Lower leg skin (tissue), 3 donors: ENCODE results near the gene BTBD7.

ENCODE experiments used
- CTCF ChIP-seq, 3 donors: fragments of 450-650 bp; IDR thresholded peaks; one replicate each; pipeline ENCODE4 v1.5.1; 2016; ENCODE audit warnings: antibody characterized with exemption in 3 of 3, mild to moderate bottlenecking in 3 of 3, moderate library complexity in 2 of 3
- POLR2A ChIP-seq, 2 donors: fragments of 450-650 bp; IDR thresholded peaks; one replicate each; pipeline ENCODE4 v1.6.1; 2016 to 2017; ENCODE audit warnings: antibody characterized with exemption in 2 of 2, mild to moderate bottlenecking in 1 of 2, moderate library complexity in 1 of 2

GRCh38 chr14:93368996-93369712, 36.3 kb upstream of the BTBD7 start:
- TF ChIP-seq POLR2A (IDR thresholded peaks at IDR 0.05) (no peak), CTCF (IDR thresholded peaks at IDR 0.05) (no peak)
